ENCODE results near the gene OLA1.

Gene OLA1

GRCh38 chr2:174059884-174060244 is 188.5 kb downstream of the OLA1 start:
- H3K9ac ChIP-seq (ENCODE audit: insufficient read length, low read depth), result no peak overlapping the region
- TF ChIP-seq ZNF274 (IDR thresholded peaks at IDR 0.05; ENCODE audit: low read depth, low read length), result no peak
- no peak for TF ChIP-seq SUZ12 (IDR thresholded peaks at IDR 0.05; ENCODE audit: extremely low read depth, insufficient read depth, insufficient read length)
- TF ChIP-seq YY1 (IDR thresholded peaks at IDR 0.05; ENCODE audit: insufficient read depth, insufficient read length), result no peak

GRCh38 chr2:174059178-174059883 is 189.0 kb downstream of the OLA1 start:
- Histone ChIP-seq H3K4me1 (ENCODE audit: insufficient read depth, insufficient read length) (peaks cover 6% of the 10 kb centered on the region), H3K4me3 (ENCODE audit: insufficient read length, low read depth) (no peak overlapping the region), H3K27me3 (ENCODE audit: insufficient read depth, insufficient read length) (no peaks in the 10 kb centered on the region), H3K9ac (ENCODE audit: insufficient read length, low read depth) (no peak overlapping the region), H3K36me3 (ENCODE audit: insufficient read depth, insufficient read length, low read length) (no peaks in the 10 kb centered on the region), H3K9me3 (ENCODE audit: insufficient read depth, low read length) (peaks cover 15% of the 10 kb centered on the region)
- no peak for DNase-seq (ENCODE audit: low read depth, low spot score)
- TF ChIP-seq YY1 (IDR thresholded peaks at IDR 0.05; ENCODE audit: insufficient read depth, insufficient read length) (no peak), SUZ12 (IDR thresholded peaks at IDR 0.05; ENCODE audit: extremely low read depth, insufficient read depth, insufficient read length) (no peak), ZNF274 (IDR thresholded peaks at IDR 0.05; ENCODE audit: low read depth, low read length) (no peak)

More at GRCh38 chr2:174059884-174060244, 188.5 kb downstream of the OLA1 start:
- Histone ChIP-seq H3K4me1 (ENCODE audit: insufficient read depth, insufficient read length) (peaks cover 6% of the 10 kb centered on the region), H3K27me3 (ENCODE audit: insufficient read depth, insufficient read length) (no peaks in the 10 kb centered on the region), H3K36me3 (ENCODE audit: insufficient read depth, insufficient read length, low read length) (no peaks in the 10 kb centered on the region), H3K4me3 (ENCODE audit: insufficient read length, low read depth) (no peak overlapping the region), H3K9me3 (ENCODE audit: insufficient read depth, low read length) (peaks cover 15% of the 10 kb centered on the region)
- DNase-seq (ENCODE audit: low read depth, low spot score), result no peak

GRCh38 chr2:174058456-174058855 is 189.9 kb downstream of the OLA1 start:
- TF ChIP-seq YY1 (IDR thresholded peaks at IDR 0.05; ENCODE audit: insufficient read depth, insufficient read length) (no peak), ZNF274 (IDR thresholded peaks at IDR 0.05; ENCODE audit: low read depth, low read length) (no peak), SUZ12 (IDR thresholded peaks at IDR 0.05; ENCODE audit: extremely low read depth, insufficient read depth, insufficient read length) (no peak)
- Histone ChIP-seq H3K9ac (ENCODE audit: insufficient read length, low read depth) (no peak overlapping the region), H3K9me3 (ENCODE audit: insufficient read depth, low read length) (peaks cover 15% of the 10 kb centered on the region), H3K36me3 (ENCODE audit: insufficient read depth, insufficient read length, low read length) (no peaks in the 10 kb centered on the region), H3K4me1 (ENCODE audit: insufficient read depth, insufficient read length) (peaks cover 6% of the 10 kb centered on the region), H3K27me3 (ENCODE audit: insufficient read depth, insufficient read length) (no peaks in the 10 kb centered on the region), H3K4me3 (ENCODE audit: insufficient read length, low read depth) (no peak overlapping the region)
- no peak for DNase-seq (ENCODE audit: low read depth, low spot score)

- H3K36me3 ChIP-seq (ENCODE audit: insufficient read depth, insufficient read length, low read length), result no peaks in the 10 kb centered on the region
- DNase-seq (ENCODE audit: low read depth, low spot score), result no peak
- no peaks in the 10 kb centered on the region for H3K27me3 ChIP-seq (ENCODE audit: insufficient read depth, insufficient read length)
- peaks cover 6% of the 10 kb centered on the region for H3K4me1 ChIP-seq (ENCODE audit: insufficient read depth, insufficient read length)
- H3K4me3 ChIP-seq (ENCODE audit: insufficient read length, low read depth), result no peak overlapping the region
- H3K9me3 ChIP-seq (ENCODE audit: insufficient read depth, low read length), result peaks cover 15% of the 10 kb centered on the region
- H3K9ac ChIP-seq (ENCODE audit: insufficient read length, low read depth), result no peak overlapping the region
- TF ChIP-seq YY1 (IDR thresholded peaks at IDR 0.05; ENCODE audit: insufficient read depth, insufficient read length), result no peak
- no peak for TF ChIP-seq SUZ12 (IDR thresholded peaks at IDR 0.05; ENCODE audit: extremely low read depth, insufficient read depth, insufficient read length)
- no peak for TF ChIP-seq ZNF274 (IDR thresholded peaks at IDR 0.05; ENCODE audit: low read depth, low read length)
Observed at GRCh38 chr2:174058026-174058425, 190.3 kb downstream of the OLA1 start.

- peaks cover 15% of the 10 kb centered on the region for H3K9me3 ChIP-seq (ENCODE audit: insufficient read depth, low read length)
- no peak overlapping the region for H3K4me3 ChIP-seq (ENCODE audit: insufficient read length, low read depth)
- no peaks in the 10 kb centered on the region for H3K4me1 ChIP-seq (ENCODE audit: insufficient read depth, insufficient read length)
- H3K9ac ChIP-seq (ENCODE audit: insufficient read length, low read depth), result no peak overlapping the region
- no peaks in the 10 kb centered on the region for H3K27me3 ChIP-seq (ENCODE audit: insufficient read depth, insufficient read length)
- H3K36me3 ChIP-seq (ENCODE audit: insufficient read depth, insufficient read length, low read length), result no peaks in the 10 kb centered on the region
- no peak for DNase-seq (ENCODE audit: low read depth, low spot score)
- TF ChIP-seq ZNF274 (IDR thresholded peaks at IDR 0.05; ENCODE audit: low read depth, low read length), result no peak
- TF ChIP-seq YY1 (IDR thresholded peaks at IDR 0.05; ENCODE audit: insufficient read depth, insufficient read length), result no peak
- TF ChIP-seq SUZ12 (IDR thresholded peaks at IDR 0.05; ENCODE audit: extremely low read depth, insufficient read depth, insufficient read length), result no peak
Observed at GRCh38 chr2:174054926-174055325, 193.4 kb downstream of the OLA1 start.

- no peak for DNase-seq (ENCODE audit: low read depth, low spot score)
- H3K4me3 ChIP-seq (ENCODE audit: insufficient read length, low read depth), result no peak overlapping the region
- TF ChIP-seq YY1 (IDR thresholded peaks at IDR 0.05; ENCODE audit: insufficient read depth, insufficient read length), result no peak
- TF ChIP-seq SUZ12 (IDR thresholded peaks at IDR 0.05; ENCODE audit: extremely low read depth, insufficient read depth, insufficient read length), result no peak
- no peak for TF ChIP-seq ZNF274 (IDR thresholded peaks at IDR 0.05; ENCODE audit: low read depth, low read length)
- peak overlapping the region; percentile 14 for H3K9ac ChIP-seq (ENCODE audit: insufficient read length, low read depth)
- H3K27me3 ChIP-seq (ENCODE audit: insufficient read depth, insufficient read length), result no peaks in the 10 kb centered on the region
- peaks cover 5% of the 10 kb centered on the region for H3K9me3 ChIP-seq (ENCODE audit: insufficient read depth, low read length)
- no peaks in the 10 kb centered on the region for H3K36me3 ChIP-seq (ENCODE audit: insufficient read depth, insufficient read length, low read length)
- H3K4me1 ChIP-seq (ENCODE audit: insufficient read depth, insufficient read length), result peaks cover 2% of the 10 kb centered on the region
Observed at GRCh38 chr2:174053355-174054151, 194.8 kb downstream of the OLA1 start.

GRCh38 chr2:174052584-174052976 is 195.8 kb downstream of the OLA1 start:
- Histone ChIP-seq H3K36me3 (ENCODE audit: insufficient read depth, insufficient read length, low read length) (no peaks in the 10 kb centered on the region), H3K9ac (ENCODE audit: insufficient read length, low read depth) (no peak overlapping the region), H3K4me1 (ENCODE audit: insufficient read depth, insufficient read length) (peaks cover 2% of the 10 kb centered on the region), H3K27me3 (ENCODE audit: insufficient read depth, insufficient read length) (no peaks in the 10 kb centered on the region), H3K9me3 (ENCODE audit: insufficient read depth, low read length) (no peaks in the 10 kb centered on the region), H3K4me3 (ENCODE audit: insufficient read length, low read depth) (no peak overlapping the region)
- TF ChIP-seq ZNF274 (IDR thresholded peaks at IDR 0.05; ENCODE audit: low read depth, low read length), result no peak
- no peak for TF ChIP-seq SUZ12 (IDR thresholded peaks at IDR 0.05; ENCODE audit: extremely low read depth, insufficient read depth, insufficient read length)
- TF ChIP-seq YY1 (IDR thresholded peaks at IDR 0.05; ENCODE audit: insufficient read depth, insufficient read length), result no peak
- no peak for DNase-seq (ENCODE audit: low read depth, low spot score)
